CD4-positive, alpha-beta T cell treated with Interferon alpha-2 for 1 hour (primary cell): ENCODE data around the gene LRRC10.

Experiments
- DNase-seq, 2 donors: peaks; one replicate each; pipeline ENCODE4 v3.0.0-alpha.2; 2020 to 2022

LRRC10 gene

GRCh38 chr12:69563166-69563762, 47.4 kb downstream of the LRRC10 start:
- no peak for DNase-seq
